Inflammatory macrophage treated with lipopolysaccharide for 1 hour (primary cell): ENCODE results near the gene MKNK1.

Experiments used
- DNase-seq, 2 donors: peaks; one replicate each; pipeline ENCODE4 v3.0.0-alpha.2; 2020 to 2022

Gene MKNK1

GRCh38 chr1:46557403-46557802 is 46.7 kb downstream of the MKNK1 start:
- no peak for DNase-seq

- no peak for DNase-seq
Measured at GRCh38 chr1:46556822-46557221, 47.2 kb downstream of the MKNK1 start.

- DNase-seq = no peak
Measured at GRCh38 chr1:46555826-46556619, 48.0 kb downstream of the MKNK1 start.

- DNase-seq = no peak
Measured at GRCh38 chr1:46554597-46555381, 49.3 kb downstream of the MKNK1 start.

- DNase-seq = no peak
Measured at GRCh38 chr1:46554236-46554596, 49.9 kb downstream of the MKNK1 start.

GRCh38 chr1:46553506-46553905 is 50.6 kb downstream of the MKNK1 start:
- no peak for DNase-seq

GRCh38 chr1:46552357-46553237 is 51.5 kb downstream of the MKNK1 start:
- DNase-seq = no peak

- no peak for DNase-seq
Measured at GRCh38 chr1:46551597-46552095, 52.4 kb downstream of the MKNK1 start, which contains the start of gene KNCN. TSS of gene KNCN (minus strand) at chr1:46551647. CDS start at chr1:46551215, 432 bp downstream.

GRCh38 chr1:46550751-46551231 is 53.3 kb downstream of the MKNK1 start:
- no peak for DNase-seq

GRCh38 chr1:46549697-46550681 is 54.1 kb downstream of the MKNK1 start:
- no peak for DNase-seq

- peak in 1 of 2 donors; percentile 50 for DNase-seq
Measured at GRCh38 chr1:46547481-46548383, 56.3 kb downstream of the MKNK1 start.

- DNase-seq = no peak
Measured at GRCh38 chr1:46546210-46546609, 57.9 kb downstream of the MKNK1 start.

GRCh38 chr1:46545784-46546183 is 58.3 kb downstream of the MKNK1 start:
- no peak for DNase-seq

GRCh38 chr1:46544561-46545240 is 59.4 kb downstream of the MKNK1 start:
- DNase-seq = no peak

GRCh38 chr1:46543761-46544560 is 60.1 kb downstream of the MKNK1 start:
- DNase-seq = no peak

GRCh38 chr1:46543382-46543760 is 60.7 kb downstream of the MKNK1 start:
- no peak for DNase-seq

- DNase-seq = peak in 1 of 2 donors; percentile 34
Measured at GRCh38 chr1:46539972-46540371, 64.1 kb downstream of the MKNK1 start.

- no peak for DNase-seq
Measured at GRCh38 chr1:46538147-46538546, 65.9 kb downstream of the MKNK1 start.

- no peak for DNase-seq
Measured at GRCh38 chr1:46537651-46538050, 66.4 kb downstream of the MKNK1 start.
